WTC11 (cell line): Measurements from ENCODE around the gene EMC10. TPM values are rescaled to one million over a fixed set of nuclear protein-coding genes. Genes with fewer than 3 reads are reported as not detected.

Experiments
- ATAC-seq: fragments of 200-7000 bp; cut with Tn5 transposase; 2 replicates; pipeline ENCODE4 v1.10.0; 2021; ENCODE audit warnings: mild to moderate bottlenecking, moderate library complexity
- Bru-seq: library from RNA; stranded (reverse); fragments of 400-500 nt; gene quantifications from one replicate; lab custom pipeline; 2021; lab: Mats Ljungman, UMichigan
- CTCF ChIA-PET: fragments of 300-600 bp; sonication (Branson Sonifier 250); formaldehyde crosslinking; loops from one replicate; lab custom pipeline; 2021; ENCODE audit warnings: antibody characterized with exemption; lab: Charles Lee
- POLR2A ChIA-PET: fragments of 350-600 bp; sonication (Branson Sonifier 250); formaldehyde crosslinking; loops from one replicate; lab custom pipeline; 2021; ENCODE audit warnings: antibody characterized with exemption; lab: Charles Lee
- DNase-seq: peaks from one replicate; pipeline ENCODE4 v3.0.0; 2021; ENCODE audit warnings: low spot score
- H3K27ac Mint-ChIP-seq: 2 replicates; pipeline ENCODE4 v1.8.0; 2021; ENCODE audit warnings: mixed read lengths
- H3K27me3 Mint-ChIP-seq: 2 replicates; pipeline ENCODE4 v1.8.0; 2021; ENCODE audit warnings: low read depth, mild to moderate bottlenecking, moderate library complexity, mixed read lengths
- H3K36me3 Mint-ChIP-seq: 2 replicates; pipeline ENCODE4 v1.8.0; 2021; ENCODE audit warnings: mixed read lengths
- H3K4me1 Mint-ChIP-seq: 2 replicates; pipeline ENCODE4 v1.8.0; 2022; ENCODE audit warnings: mixed read lengths
- H3K4me3 Mint-ChIP-seq: 2 replicates; pipeline ENCODE4 v1.8.0; 2021; ENCODE audit warnings: mild to moderate bottlenecking, moderate library complexity, mixed read lengths
- H3K9me3 Mint-ChIP-seq: 2 replicates; pipeline ENCODE4 v1.8.0; 2021; ENCODE audit warnings: mixed read lengths
- ATF1 ChIP-seq: sonication (generic); formaldehyde crosslinking; IDR thresholded peaks from 2 replicates; pipeline ENCODE4 v1.8.1; 2023; ENCODE audit warnings: mild to moderate bottlenecking, moderate library complexity, missing genetic modification reagents
- CDX4 ChIP-seq: fragments of 250-450 bp; sonication (Bioruptor Pico); IDR thresholded peaks from 2 replicates; pipeline ENCODE4 v1.9.0; 2021; ENCODE audit warnings: moderate library complexity, mild to moderate bottlenecking, inconsistent platforms, borderline replicate concordance
- CREM ChIP-seq: sonication (generic); formaldehyde crosslinking; IDR thresholded peaks from 2 replicates; pipeline ENCODE4 v1.8.1; 2022; ENCODE audit warnings: mild to moderate bottlenecking, missing genetic modification reagents, moderate library complexity
- ELF4 ChIP-seq: sonication (generic); formaldehyde crosslinking; IDR thresholded peaks from 2 replicates; pipeline ENCODE4 v1.8.1; 2022; ENCODE audit warnings: low read depth, mild to moderate bottlenecking, moderate library complexity, missing genetic modification reagents
- ESRRA ChIP-seq: sonication (generic); formaldehyde crosslinking; IDR thresholded peaks from 2 replicates; pipeline ENCODE4 v1.8.1; 2022; ENCODE audit warnings: mild to moderate bottlenecking, missing genetic modification reagents, borderline replicate concordance
- FOXJ3 ChIP-seq: sonication (generic); formaldehyde crosslinking; IDR thresholded peaks from 2 replicates; pipeline ENCODE4 v1.9.0; 2021; ENCODE audit warnings: missing genetic modification reagents, mild to moderate bottlenecking, borderline replicate concordance
- FOXK1 ChIP-seq: sonication (generic); formaldehyde crosslinking; IDR thresholded peaks from 2 replicates; pipeline ENCODE4 v1.8.0; 2022; ENCODE audit warnings: mild to moderate bottlenecking, moderate library complexity, missing genetic modification reagents
- GTF2I ChIP-seq: fragments of 250-450 bp; sonication (Bioruptor Pico); conservative IDR thresholded peaks from 2 replicates; pipeline ENCODE4 v1.4.0; 2021; ENCODE audit warnings: mild to moderate bottlenecking
- JUN ChIP-seq: sonication (generic); formaldehyde crosslinking; IDR thresholded peaks from 2 replicates; pipeline ENCODE4 v1.8.0; 2023; ENCODE audit warnings: mild to moderate bottlenecking, missing genetic modification reagents
- MXD4 ChIP-seq: fragments of 250-450 bp; sonication (Bioruptor Pico); IDR thresholded peaks from 2 replicates; pipeline ENCODE4 v1.8.0; 2021; ENCODE audit warnings: mild to moderate bottlenecking, moderate library complexity, borderline replicate concordance
- NFATC4 ChIP-seq: fragments of 250-450 bp; sonication (Bioruptor Pico); IDR thresholded peaks from 2 replicates; pipeline ENCODE4 v1.9.0; 2021; ENCODE audit warnings: mild to moderate bottlenecking
- NFE2L1 ChIP-seq: sonication (generic); formaldehyde crosslinking; IDR thresholded peaks from 2 replicates; pipeline ENCODE4 v1.8.1; 2023; ENCODE audit warnings: missing genetic modification reagents
- NFYB ChIP-seq: sonication (generic); formaldehyde crosslinking; conservative IDR thresholded peaks from 2 replicates; pipeline ENCODE4 v1.8.0; 2022; ENCODE audit warnings: low read depth, missing genetic modification reagents
- NR2C2 ChIP-seq: sonication (generic); formaldehyde crosslinking; IDR thresholded peaks from 2 replicates; pipeline ENCODE4 v1.8.0; 2022; ENCODE audit warnings: mild to moderate bottlenecking, missing genetic modification reagents
- OVOL2 ChIP-seq: fragments of 250-450 bp; sonication (Bioruptor Pico); IDR thresholded peaks from 2 replicates; pipeline ENCODE4 v1.9.0; 2021; ENCODE audit warnings: mild to moderate bottlenecking, borderline replicate concordance
- RORB ChIP-seq: fragments of 250-450 bp; sonication (Bioruptor Pico); IDR thresholded peaks from 2 replicates; pipeline ENCODE4 v1.9.0; 2021; ENCODE audit warnings: mild to moderate bottlenecking
- SOX15 ChIP-seq: fragments of 250-450 bp; sonication (Bioruptor Pico); IDR thresholded peaks from 2 replicates; pipeline ENCODE4 v1.9.0; 2021; ENCODE audit warnings: mild to moderate bottlenecking
- TEAD1 ChIP-seq: sonication (generic); formaldehyde crosslinking; IDR thresholded peaks from 2 replicates; pipeline ENCODE4 v1.8.0; 2022; ENCODE audit warnings: mild to moderate bottlenecking, missing genetic modification reagents
- TP53 ChIP-seq: sonication (generic); formaldehyde crosslinking; IDR thresholded peaks from 2 replicates; pipeline ENCODE4 v1.8.1; 2023; ENCODE audit warnings: mild to moderate bottlenecking, missing genetic modification reagents
- ZBTB21 ChIP-seq: sonication (generic); formaldehyde crosslinking; IDR thresholded peaks from 2 replicates; pipeline ENCODE4 v1.8.1; 2023; ENCODE audit warnings: mild to moderate bottlenecking, missing genetic modification reagents, borderline replicate concordance
- ZNF219 ChIP-seq: sonication (generic); formaldehyde crosslinking; IDR thresholded peaks from 2 replicates; pipeline ENCODE4 v1.8.0; 2023; ENCODE audit warnings: missing genetic modification reagents, mild to moderate bottlenecking, borderline replicate concordance
- ZNF317 ChIP-seq: sonication (generic); formaldehyde crosslinking; IDR thresholded peaks from 2 replicates; pipeline ENCODE4 v1.8.1; 2023; ENCODE audit warnings: low read depth, mild to moderate bottlenecking, moderate library complexity, missing genetic modification reagents, borderline replicate concordance
- ZNF396 ChIP-seq: fragments of 250-450 bp; sonication (Bioruptor Pico); IDR thresholded peaks from 2 replicates; pipeline ENCODE4 v1.8.0; 2021; ENCODE audit warnings: mild to moderate bottlenecking, moderate library complexity, borderline replicate concordance
- ZNF423 ChIP-seq: fragments of 250-450 bp; sonication (Bioruptor Pico); IDR thresholded peaks from 2 replicates; pipeline ENCODE4 v2.1.2; 2022; ENCODE audit warnings: mild to moderate bottlenecking, moderate library complexity
- long read RNA-seq, 3 experiments: library from RNA in 1 of 3; library from capped mRNA in 1 of 3; library from polyadenylated mRNA in 1 of 3; unstranded in 2 of 3; stranded (forward) in 1 of 3; transcript quantifications; one replicate each; pipeline ENCODE4 v2.0.0, GENCODE V29; 2021
- total RNA-seq: library from RNA; stranded (reverse); gene quantifications from 3 replicates; pipeline ENCODE4 v1.2.3, GENCODE V29; 2021
- TF ChIP-seq, protein P1 (sequence below): sonication (generic); formaldehyde crosslinking; IDR thresholded peaks from 2 replicates; pipeline ENCODE4 v1.8.1; 2023; ENCODE audit warnings: mild to moderate bottlenecking, missing genetic modification reagents, moderate library complexity
- TF ChIP-seq, protein P2 (sequence below): fragments of 250-450 bp; sonication (Bioruptor Pico); IDR thresholded peaks from 2 replicates; pipeline ENCODE4 v1.8.0; 2021; ENCODE audit warnings: mild to moderate bottlenecking
- TF ChIP-seq, protein P3 (sequence below): fragments of 200-600 bp; IDR thresholded peaks from 2 replicates; pipeline ENCODE4 v1.8.0; 2022; ENCODE audit warnings: antibody characterized with exemption
- TF ChIP-seq, protein P4 (sequence below): sonication (generic); formaldehyde crosslinking; IDR thresholded peaks from 2 replicates; pipeline ENCODE4 v1.8.1; 2023; ENCODE audit warnings: mild to moderate bottlenecking, missing genetic modification reagents
- TF ChIP-seq, protein P5 (sequence below): sonication (generic); formaldehyde crosslinking; conservative IDR thresholded peaks from 2 replicates; pipeline ENCODE4 v1.8.1; 2022; ENCODE audit warnings: mild to moderate bottlenecking, missing genetic modification reagents
- TF ChIP-seq, protein P6 (sequence below): sonication (generic); formaldehyde crosslinking; IDR thresholded peaks from 2 replicates; pipeline ENCODE4 v1.8.0; 2022; ENCODE audit warnings: mild to moderate bottlenecking, missing genetic modification reagents

The EMC10 gene
- total RNA-seq (114 to 120 TPM (median 114 TPM) in 3 replicates), Bru-seq, nascent RNA (percentile 61 among the genes with signal in this experiment)
- long read RNA-seq, experiment 1, full-length matches to known transcripts = 45 of 55 reads
- long read RNA-seq, experiment 1, partial matches to known transcripts = 4 of 55 reads
- long read RNA-seq, experiment 1, other reads (novel, unspliced or antisense) = 6 of 55 reads
- long read RNA-seq, experiment 2, full-length matches to known transcripts = 39 of 143 reads
- long read RNA-seq, experiment 2, partial matches to known transcripts = 98 of 143 reads
- long read RNA-seq, experiment 2, other reads (novel, unspliced or antisense) = 6 of 143 reads
- long read RNA-seq, experiment 3, full-length matches to known transcripts = 17 of 22 reads
- long read RNA-seq, experiment 3, partial matches to known transcripts = 0 of 22 reads
- long read RNA-seq, experiment 3, other reads (novel, unspliced or antisense) = 5 of 22 reads

DNA sequence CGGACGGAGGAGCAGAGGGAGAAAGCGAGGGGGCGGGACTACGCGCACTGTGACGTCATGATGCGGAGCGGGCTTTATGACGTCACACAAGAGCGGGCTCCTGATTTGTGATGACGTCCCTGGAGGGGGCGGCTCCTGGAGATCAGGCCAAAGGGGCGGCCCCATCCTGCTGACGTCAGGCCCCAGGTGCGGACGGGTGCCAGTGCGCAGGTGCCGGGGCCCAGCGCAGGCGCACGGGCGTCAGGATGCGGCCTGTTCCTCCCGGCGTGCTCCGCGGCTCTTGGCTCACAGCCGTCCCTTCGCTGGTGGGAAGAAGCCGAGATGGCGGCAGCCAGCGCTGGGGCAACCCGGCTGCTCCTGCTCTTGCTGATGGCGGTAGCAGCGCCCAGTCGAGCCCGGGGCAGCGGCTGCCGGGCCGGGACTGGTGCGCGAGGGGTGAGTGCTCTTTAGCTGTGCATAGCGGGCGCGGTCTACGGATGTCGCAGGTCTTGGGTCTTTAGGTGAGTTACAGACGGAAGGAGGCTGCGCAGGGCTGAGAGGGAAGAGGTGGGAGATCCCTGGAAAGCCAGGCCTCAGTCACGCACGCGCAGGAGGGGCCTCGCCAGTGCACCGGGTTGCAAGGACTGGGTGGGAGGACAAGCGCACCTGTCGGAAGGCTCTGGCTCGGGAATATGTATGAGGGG lies at the start of gene EMC10, which contains the start of gene GARIN5A:
TSS of gene EMC10 (plus strand) at position 284 of the 683 bp plus-strand sequence. CDS start at position 322, 38 bp downstream.
TSS of gene GARIN5A (minus strand) at position 625 of the 683 bp plus-strand sequence. CDS start at position 165, 460 bp downstream.
- Mint-ChIP-seq H3K27ac (peak within 1 kb of the TSS; percentile 99), H3K4me3 (peak within 1 kb of the TSS; percentile 98), H3K4me1 (peaks cover 9% of the 10 kb centered on the region), H3K9me3 (peaks cover 11% of the 10 kb centered on the region), H3K36me3 (peaks cover 27% of the 10 kb centered on the region), H3K27me3 (no peaks in the 10 kb centered on the region; the same call in none of the 2 replicates)
- ATAC-seq (peak; percentile 92), DNase-seq (peak; percentile 97)
- ChIA-PET CTCF (interaction anchor here (0.6 to 2.6 kb wide), 4 partner anchors 10 to 119 kb away, joined by 3 to 8 read pairs (median 3); no protein-coding TSS in a partner anchor), POLR2A (no interaction called here)
- TF ChIP-seq ZNF396 (CRISPR knock-in tag) (no peak), ZNF219 (CRISPR knock-in tag) (no peak), RORB (CRISPR knock-in tag) (no peak), TEAD1 (CRISPR knock-in tag) (no peak), NR2C2 (CRISPR knock-in tag) (no peak), ZNF423 (CRISPR knock-in tag) (no peak), MXD4 (no peak), ELF4 (CRISPR knock-in tag) (no peak), JUN (CRISPR knock-in tag) (no peak), ESRRA (CRISPR knock-in tag) (0 out of 2 replicates have a peak, but pooled peaks have one; percentile 19), FOXJ3 (no peak), NFE2L1 (no peak), FOXK1 (CRISPR knock-in tag) (no peak), OVOL2 (CRISPR knock-in tag) (no peak), TP53 (CRISPR knock-in tag) (no peak; the same call in 1 of the 2 replicates), NFYB (0 out of 2 replicates have a peak, but pooled peaks have one; percentile 23), CDX4 (CRISPR knock-in tag) (no peak), NFATC4 (CRISPR knock-in tag) (no peak), GTF2I (CRISPR knock-in tag) (no peak), ZBTB21 (CRISPR knock-in tag) (peak; percentile 100), ATF1 (CRISPR knock-in tag) (peak; percentile 88; the same call in 1 of the 2 replicates), CREM (CRISPR knock-in tag) (peak; percentile 99), SOX15 (no peak), ZNF317 (no peak)
- TF ChIP-seq, protein P1, sequence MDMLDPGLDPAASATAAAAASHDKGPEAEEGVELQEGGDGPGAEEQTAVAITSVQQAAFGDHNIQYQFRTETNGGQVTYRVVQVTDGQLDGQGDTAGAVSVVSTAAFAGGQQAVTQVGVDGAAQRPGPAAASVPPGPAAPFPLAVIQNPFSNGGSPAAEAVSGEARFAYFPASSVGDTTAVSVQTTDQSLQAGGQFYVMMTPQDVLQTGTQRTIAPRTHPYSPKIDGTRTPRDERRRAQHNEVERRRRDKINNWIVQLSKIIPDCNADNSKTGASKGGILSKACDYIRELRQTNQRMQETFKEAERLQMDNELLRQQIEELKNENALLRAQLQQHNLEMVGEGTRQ (CRISPR knock-in tag) = peak; percentile 42
- TF ChIP-seq, protein P2, sequence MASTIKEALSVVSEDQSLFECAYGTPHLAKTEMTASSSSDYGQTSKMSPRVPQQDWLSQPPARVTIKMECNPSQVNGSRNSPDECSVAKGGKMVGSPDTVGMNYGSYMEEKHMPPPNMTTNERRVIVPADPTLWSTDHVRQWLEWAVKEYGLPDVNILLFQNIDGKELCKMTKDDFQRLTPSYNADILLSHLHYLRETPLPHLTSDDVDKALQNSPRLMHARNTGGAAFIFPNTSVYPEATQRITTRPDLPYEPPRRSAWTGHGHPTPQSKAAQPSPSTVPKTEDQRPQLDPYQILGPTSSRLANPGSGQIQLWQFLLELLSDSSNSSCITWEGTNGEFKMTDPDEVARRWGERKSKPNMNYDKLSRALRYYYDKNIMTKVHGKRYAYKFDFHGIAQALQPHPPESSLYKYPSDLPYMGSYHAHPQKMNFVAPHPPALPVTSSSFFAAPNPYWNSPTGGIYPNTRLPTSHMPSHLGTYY = no peak
- TF ChIP-seq, protein P3, sequence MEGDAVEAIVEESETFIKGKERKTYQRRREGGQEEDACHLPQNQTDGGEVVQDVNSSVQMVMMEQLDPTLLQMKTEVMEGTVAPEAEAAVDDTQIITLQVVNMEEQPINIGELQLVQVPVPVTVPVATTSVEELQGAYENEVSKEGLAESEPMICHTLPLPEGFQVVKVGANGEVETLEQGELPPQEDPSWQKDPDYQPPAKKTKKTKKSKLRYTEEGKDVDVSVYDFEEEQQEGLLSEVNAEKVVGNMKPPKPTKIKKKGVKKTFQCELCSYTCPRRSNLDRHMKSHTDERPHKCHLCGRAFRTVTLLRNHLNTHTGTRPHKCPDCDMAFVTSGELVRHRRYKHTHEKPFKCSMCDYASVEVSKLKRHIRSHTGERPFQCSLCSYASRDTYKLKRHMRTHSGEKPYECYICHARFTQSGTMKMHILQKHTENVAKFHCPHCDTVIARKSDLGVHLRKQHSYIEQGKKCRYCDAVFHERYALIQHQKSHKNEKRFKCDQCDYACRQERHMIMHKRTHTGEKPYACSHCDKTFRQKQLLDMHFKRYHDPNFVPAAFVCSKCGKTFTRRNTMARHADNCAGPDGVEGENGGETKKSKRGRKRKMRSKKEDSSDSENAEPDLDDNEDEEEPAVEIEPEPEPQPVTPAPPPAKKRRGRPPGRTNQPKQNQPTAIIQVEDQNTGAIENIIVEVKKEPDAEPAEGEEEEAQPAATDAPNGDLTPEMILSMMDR = no peak
- TF ChIP-seq, protein P4, sequence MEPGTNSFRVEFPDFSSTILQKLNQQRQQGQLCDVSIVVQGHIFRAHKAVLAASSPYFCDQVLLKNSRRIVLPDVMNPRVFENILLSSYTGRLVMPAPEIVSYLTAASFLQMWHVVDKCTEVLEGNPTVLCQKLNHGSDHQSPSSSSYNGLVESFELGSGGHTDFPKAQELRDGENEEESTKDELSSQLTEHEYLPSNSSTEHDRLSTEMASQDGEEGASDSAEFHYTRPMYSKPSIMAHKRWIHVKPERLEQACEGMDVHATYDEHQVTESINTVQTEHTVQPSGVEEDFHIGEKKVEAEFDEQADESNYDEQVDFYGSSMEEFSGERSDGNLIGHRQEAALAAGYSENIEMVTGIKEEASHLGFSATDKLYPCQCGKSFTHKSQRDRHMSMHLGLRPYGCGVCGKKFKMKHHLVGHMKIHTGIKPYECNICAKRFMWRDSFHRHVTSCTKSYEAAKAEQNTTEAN (CRISPR knock-in tag) = peak; percentile 32; the same call in 1 of the 2 replicates
- TF ChIP-seq, protein P5, sequence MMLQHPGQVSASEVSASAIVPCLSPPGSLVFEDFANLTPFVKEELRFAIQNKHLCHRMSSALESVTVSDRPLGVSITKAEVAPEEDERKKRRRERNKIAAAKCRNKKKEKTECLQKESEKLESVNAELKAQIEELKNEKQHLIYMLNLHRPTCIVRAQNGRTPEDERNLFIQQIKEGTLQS (CRISPR knock-in tag) = no peak
- TF ChIP-seq, protein P6, sequence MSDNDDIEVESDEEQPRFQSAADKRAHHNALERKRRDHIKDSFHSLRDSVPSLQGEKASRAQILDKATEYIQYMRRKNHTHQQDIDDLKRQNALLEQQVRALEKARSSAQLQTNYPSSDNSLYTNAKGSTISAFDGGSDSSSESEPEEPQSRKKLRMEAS (CRISPR knock-in tag) = peak; percentile 88
